Cardiac muscle cell (in vitro differentiated cells and primary cell): Measurements from ENCODE around the gene PRSS56. TPM values are rescaled to one million over a fixed set of nuclear protein-coding genes. Genes with fewer than 3 reads are reported as not detected.
A peak's percentile ranks its signal among the peaks of the same experiment; 100 is the strongest.

Experiments
- DNase-seq, 2 donors: peaks; one replicate each; pipeline versions ENCODE4 v3.0.0 to v3.0.0-alpha.2; 2010 to 2017; ENCODE audit warnings: low read depth in 1 of 2, low spot score in 1 of 2
- H3K27ac ChIP-seq: fragments of 200-600 bp; sonication (generic); 2 replicates; pipeline ENCODE4 v1.5.1; 2016
- H3K27me3 ChIP-seq: fragments of 200-600 bp; sonication (generic); 2 replicates; pipeline ENCODE4 v1.6.0; 2016; ENCODE audit warnings: control low read depth
- H3K36me3 ChIP-seq: fragments of 200-600 bp; sonication (generic); 2 replicates; pipeline ENCODE4 v1.5.1; 2016; ENCODE audit warnings: control low read depth
- H3K4me1 ChIP-seq: fragments of 200-600 bp; sonication (generic); 2 replicates; pipeline ENCODE4 v1.8.1; 2017; ENCODE audit warnings: low read depth, mild to moderate bottlenecking, mixed run types
- H3K4me3 ChIP-seq: fragments of 200-600 bp; sonication (generic); 2 replicates; pipeline ENCODE4 v1.5.1; 2016; ENCODE audit warnings: mild to moderate bottlenecking
- H3K9me3 ChIP-seq: fragments of 200-600 bp; sonication (generic); 2 replicates; pipeline ENCODE4 v1.5.1; 2017; ENCODE audit warnings: low read depth, mild to moderate bottlenecking, control low read depth
- polyA plus RNA-seq: library from polyadenylated mRNA; unstranded; fragments of >200 nt; fragmentation: Nextera tagmentation; extraction: Ambion mirVana; gene quantifications from 2 replicates; pipeline ENCODE4 v1.2.1, GENCODE V29; 2016
- total RNA-seq: library from RNA; depleted of rRNA; stranded (reverse); fragments of >200 nt; gene quantifications from 2 replicates; pipeline ENCODE4 v1.2.3, GENCODE V29; 2016
- TF ChIP-seq, protein P1 (sequence below): IDR thresholded peaks from 2 replicates; pipeline ENCODE4 v1.5.1; 2012; ENCODE audit warnings: low read depth, mild to moderate bottlenecking, low read length

The PRSS56 gene
- total and polyA plus RNA-seq, 2 experiments from 2014 or later: not detected

DNA sequence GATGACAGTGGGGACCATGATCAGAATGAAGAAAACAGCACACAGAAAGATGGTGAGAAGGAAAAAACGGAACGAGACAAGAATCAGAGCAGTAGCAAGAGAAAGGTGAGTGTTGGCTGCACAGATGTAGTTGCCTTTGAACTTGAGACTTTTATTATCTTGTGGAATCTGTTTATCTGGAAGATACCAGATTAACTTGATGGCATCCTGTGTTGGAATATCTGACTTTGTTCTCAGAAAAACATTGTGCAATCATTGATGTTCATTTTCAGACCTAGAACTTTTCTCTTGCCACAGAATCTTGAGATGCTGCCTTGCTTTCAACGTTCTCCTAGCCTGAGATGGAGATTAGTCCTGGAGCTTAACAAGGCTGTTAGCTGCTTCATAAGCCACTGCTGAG is 36.2 kb downstream of the PRSS56 start:
- Histone ChIP-seq H3K27me3 (no peaks in the 10 kb centered on the region), H3K9me3 (no peaks in the 10 kb centered on the region), H3K36me3 (peaks cover 26% of the 10 kb centered on the region), H3K4me3 (no peak overlapping the region), H3K4me1 (peaks cover 2% of the 10 kb centered on the region), H3K27ac (no peak overlapping the region)
- TF ChIP-seq, protein P1, sequence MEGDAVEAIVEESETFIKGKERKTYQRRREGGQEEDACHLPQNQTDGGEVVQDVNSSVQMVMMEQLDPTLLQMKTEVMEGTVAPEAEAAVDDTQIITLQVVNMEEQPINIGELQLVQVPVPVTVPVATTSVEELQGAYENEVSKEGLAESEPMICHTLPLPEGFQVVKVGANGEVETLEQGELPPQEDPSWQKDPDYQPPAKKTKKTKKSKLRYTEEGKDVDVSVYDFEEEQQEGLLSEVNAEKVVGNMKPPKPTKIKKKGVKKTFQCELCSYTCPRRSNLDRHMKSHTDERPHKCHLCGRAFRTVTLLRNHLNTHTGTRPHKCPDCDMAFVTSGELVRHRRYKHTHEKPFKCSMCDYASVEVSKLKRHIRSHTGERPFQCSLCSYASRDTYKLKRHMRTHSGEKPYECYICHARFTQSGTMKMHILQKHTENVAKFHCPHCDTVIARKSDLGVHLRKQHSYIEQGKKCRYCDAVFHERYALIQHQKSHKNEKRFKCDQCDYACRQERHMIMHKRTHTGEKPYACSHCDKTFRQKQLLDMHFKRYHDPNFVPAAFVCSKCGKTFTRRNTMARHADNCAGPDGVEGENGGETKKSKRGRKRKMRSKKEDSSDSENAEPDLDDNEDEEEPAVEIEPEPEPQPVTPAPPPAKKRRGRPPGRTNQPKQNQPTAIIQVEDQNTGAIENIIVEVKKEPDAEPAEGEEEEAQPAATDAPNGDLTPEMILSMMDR: no peak
- no peak for DNase-seq

DNA sequence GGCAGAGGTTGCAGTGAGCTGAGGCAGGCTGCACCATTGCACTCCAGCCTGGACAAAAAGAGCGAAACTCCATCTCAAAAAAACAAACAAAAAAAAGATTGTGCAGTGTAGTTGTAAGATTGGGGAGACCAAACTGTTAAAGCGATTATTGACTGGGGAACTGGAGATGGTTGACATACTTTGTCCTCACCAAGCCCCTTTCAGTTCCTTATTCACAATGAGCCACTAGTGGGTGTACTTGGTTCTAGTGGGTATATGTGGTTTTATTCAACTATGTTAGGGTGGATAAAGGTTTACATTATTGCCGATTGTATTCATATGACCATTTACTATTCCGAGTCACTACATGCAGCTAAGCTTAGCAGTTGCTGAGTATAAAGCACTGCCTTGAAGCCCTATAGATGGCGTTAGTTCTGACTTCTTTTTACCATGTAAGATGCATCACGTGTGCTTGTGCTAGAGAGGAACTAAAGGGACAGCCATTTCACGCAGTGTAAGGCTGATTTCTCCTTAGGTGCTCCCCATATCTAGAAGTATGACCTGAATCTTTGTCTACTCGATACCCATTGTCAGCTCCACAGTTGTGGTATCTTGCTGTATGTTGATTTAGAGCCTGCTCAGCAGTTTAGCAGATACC is 42.4 kb downstream of the PRSS56 start:
- H3K27ac ChIP-seq: no peak overlapping the region
- peaks cover 50% of the 10 kb centered on the region for H3K36me3 ChIP-seq

DNA sequence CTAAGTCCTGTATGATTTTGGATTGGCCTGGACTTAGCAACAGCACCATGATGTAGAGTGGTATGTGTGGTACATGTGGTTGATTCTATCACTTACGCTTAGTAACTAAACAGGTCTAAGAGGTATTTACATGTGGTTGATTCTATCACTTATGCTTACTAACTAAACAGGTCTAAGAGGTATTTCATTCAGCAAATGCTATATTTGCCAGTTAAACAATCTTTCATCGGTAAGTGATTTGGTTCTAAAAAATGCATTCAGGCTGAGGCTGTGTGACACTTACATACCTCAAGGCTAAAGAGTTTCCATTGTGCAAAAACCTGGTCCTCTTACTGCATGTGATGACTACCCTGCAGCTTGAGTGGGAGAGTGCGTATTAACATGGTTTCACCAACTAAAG is 43.4 kb downstream of the PRSS56 start:
- Histone ChIP-seq H3K4me1 (no peaks in the 10 kb centered on the region), H3K9me3 (no peaks in the 10 kb centered on the region), H3K27ac (no peak overlapping the region), H3K36me3 (peaks cover 51% of the 10 kb centered on the region), H3K27me3 (no peaks in the 10 kb centered on the region), H3K4me3 (no peak overlapping the region)
- TF ChIP-seq, protein P1: no peak
- DNase-seq: no peak

More for the DNA sequence above, 42.4 kb downstream of the PRSS56 start:
- no peaks in the 10 kb centered on the region for H3K4me1 ChIP-seq
- TF ChIP-seq, protein P1: no peak
- H3K4me3 ChIP-seq: no peak overlapping the region
- H3K27me3 ChIP-seq: no peaks in the 10 kb centered on the region
- DNase-seq: no peak
- no peaks in the 10 kb centered on the region for H3K9me3 ChIP-seq

DNA sequence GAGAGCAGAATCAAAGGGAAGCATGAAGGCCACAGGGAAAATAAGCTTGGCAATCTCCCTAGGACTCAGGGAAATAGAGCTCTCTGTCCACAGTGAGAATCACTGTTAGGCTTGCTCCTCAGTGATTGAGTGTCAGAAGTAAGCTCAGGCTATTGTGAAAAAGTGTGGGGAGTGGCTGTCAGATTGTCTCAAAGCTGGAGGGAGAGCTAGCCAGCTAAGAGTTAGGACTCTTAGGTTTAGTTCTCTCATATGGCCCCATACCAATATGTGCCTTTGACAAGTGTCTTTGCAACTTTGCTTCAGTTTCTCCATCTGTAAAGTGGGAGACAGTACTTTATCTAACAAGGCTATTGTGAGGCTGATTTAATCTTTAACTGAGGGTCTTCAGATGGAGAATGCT is 47.5 kb downstream of the PRSS56 start:
- Histone ChIP-seq H3K27me3 (no peaks in the 10 kb centered on the region), H3K4me1 (no peaks in the 10 kb centered on the region), H3K4me3 (no peak overlapping the region), H3K9me3 (no peaks in the 10 kb centered on the region), H3K27ac (no peak overlapping the region), H3K36me3 (peaks cover 48% of the 10 kb centered on the region)
- no peak for DNase-seq
- TF ChIP-seq, protein P1: no peak

DNA sequence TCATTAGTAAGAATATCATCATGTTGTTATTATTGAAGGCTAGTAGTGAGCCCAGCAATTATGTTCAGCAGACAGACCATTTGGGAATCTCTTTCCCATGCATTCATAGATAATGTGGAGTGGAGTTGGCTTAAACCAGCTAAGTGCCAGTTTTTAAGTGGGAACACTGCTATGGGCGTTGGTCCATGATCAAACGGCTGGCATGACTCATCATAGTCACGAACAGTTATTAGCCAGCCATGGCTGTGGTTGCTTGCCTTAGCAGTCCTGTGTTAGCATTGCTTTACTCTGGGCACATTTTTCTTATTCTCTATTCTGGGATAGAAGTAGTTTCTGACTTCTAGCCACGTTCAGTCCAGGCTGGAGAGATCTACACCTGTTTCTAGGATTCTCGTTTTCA is 48.0 kb downstream of the PRSS56 start:
- Histone ChIP-seq H3K9me3 (no peaks in the 10 kb centered on the region), H3K27ac (no peak overlapping the region), H3K4me1 (no peaks in the 10 kb centered on the region), H3K27me3 (no peaks in the 10 kb centered on the region), H3K4me3 (no peak overlapping the region), H3K36me3 (peaks cover 48% of the 10 kb centered on the region)
- peak in 1 of 2 donors; percentile 38 for DNase-seq
- TF ChIP-seq, protein P1: no peak
